Uterus (tissue), 2 donors: ENCODE results near the gene OGA.

Experiments
- POLR2A ChIP-seq, 2 donors: fragments of 450-650 bp; IDR thresholded peaks; one replicate each; pipeline ENCODE4 v1.6.1; 2016; ENCODE audit warnings: antibody characterized with exemption in 2 of 2, mild to moderate bottlenecking in 1 of 2, moderate library complexity in 1 of 2
- TF ChIP-seq, protein P1 (sequence below), 4 experiments: fragments of 200-600 bp in 2 of 4; fragments of 450-650 bp in 2 of 4; sonication (generic) in 2 of 4; IDR thresholded peaks; one replicate each; pipeline ENCODE4 v1.5.1; 2016 to 2019; ENCODE audit warnings: antibody characterized with exemption in 4 of 4, mild to moderate bottlenecking in 2 of 4, moderate library complexity in 1 of 4

DNA sequence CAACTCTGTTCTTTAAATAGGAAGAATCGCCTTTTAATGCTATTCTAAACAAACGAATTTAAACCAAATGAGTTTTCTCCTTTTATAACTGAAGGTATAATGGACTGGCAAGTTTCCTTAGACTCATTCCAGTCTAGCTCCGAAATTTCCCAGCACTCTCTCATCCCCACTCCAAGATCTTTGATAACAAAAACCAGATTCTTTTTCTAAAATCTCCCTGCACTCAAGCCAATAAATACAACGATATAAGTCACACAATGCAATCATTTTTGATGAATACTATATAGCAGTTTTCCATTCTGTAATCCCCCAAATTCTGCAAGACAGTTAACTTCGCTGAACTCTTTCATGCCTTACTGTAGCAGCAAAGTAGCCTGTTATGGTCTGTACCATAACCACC is 1.9 kb downstream of the OGA start:
- TF ChIP-seq, protein P1, sequence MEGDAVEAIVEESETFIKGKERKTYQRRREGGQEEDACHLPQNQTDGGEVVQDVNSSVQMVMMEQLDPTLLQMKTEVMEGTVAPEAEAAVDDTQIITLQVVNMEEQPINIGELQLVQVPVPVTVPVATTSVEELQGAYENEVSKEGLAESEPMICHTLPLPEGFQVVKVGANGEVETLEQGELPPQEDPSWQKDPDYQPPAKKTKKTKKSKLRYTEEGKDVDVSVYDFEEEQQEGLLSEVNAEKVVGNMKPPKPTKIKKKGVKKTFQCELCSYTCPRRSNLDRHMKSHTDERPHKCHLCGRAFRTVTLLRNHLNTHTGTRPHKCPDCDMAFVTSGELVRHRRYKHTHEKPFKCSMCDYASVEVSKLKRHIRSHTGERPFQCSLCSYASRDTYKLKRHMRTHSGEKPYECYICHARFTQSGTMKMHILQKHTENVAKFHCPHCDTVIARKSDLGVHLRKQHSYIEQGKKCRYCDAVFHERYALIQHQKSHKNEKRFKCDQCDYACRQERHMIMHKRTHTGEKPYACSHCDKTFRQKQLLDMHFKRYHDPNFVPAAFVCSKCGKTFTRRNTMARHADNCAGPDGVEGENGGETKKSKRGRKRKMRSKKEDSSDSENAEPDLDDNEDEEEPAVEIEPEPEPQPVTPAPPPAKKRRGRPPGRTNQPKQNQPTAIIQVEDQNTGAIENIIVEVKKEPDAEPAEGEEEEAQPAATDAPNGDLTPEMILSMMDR (IDR thresholded peaks at IDR 0.05) = no peak
- no peak for TF ChIP-seq POLR2A (IDR thresholded peaks at IDR 0.05)
